IPS-18a (cell line): ENCODE data around the gene LDB2.

Source experiments
- H3K27ac ChIP-seq: one replicate; pipeline ENCODE4 v1.5.1; 2013; ENCODE audit warnings: low read length
- H3K27me3 ChIP-seq: one replicate; pipeline ENCODE4 v1.6.1; 2013; ENCODE audit warnings: mild to moderate bottlenecking, low read length; ENCODE audit not compliant: control insufficient read depth, insufficient read depth
- H3K36me3 ChIP-seq: one replicate; pipeline ENCODE4 v1.6.1; 2013; ENCODE audit warnings: low read depth, low read length; ENCODE audit not compliant: control insufficient read depth
- H3K4me1 ChIP-seq: one replicate; pipeline ENCODE4 v1.6.1; 2013; ENCODE audit warnings: low read depth, low read length; ENCODE audit not compliant: control insufficient read depth
- H3K4me3 ChIP-seq: one replicate; pipeline ENCODE4 v1.5.1; 2013; ENCODE audit warnings: low read length
- H3K9ac ChIP-seq: one replicate; pipeline ENCODE4 v1.6.1; 2013; ENCODE audit warnings: mild to moderate bottlenecking, low read length, moderate library complexity
- H3K9me3 ChIP-seq: one replicate; pipeline ENCODE4 v1.6.1; 2013; ENCODE audit warnings: low read depth, low read length; ENCODE audit not compliant: control insufficient read depth

The LDB2 gene

DNA sequence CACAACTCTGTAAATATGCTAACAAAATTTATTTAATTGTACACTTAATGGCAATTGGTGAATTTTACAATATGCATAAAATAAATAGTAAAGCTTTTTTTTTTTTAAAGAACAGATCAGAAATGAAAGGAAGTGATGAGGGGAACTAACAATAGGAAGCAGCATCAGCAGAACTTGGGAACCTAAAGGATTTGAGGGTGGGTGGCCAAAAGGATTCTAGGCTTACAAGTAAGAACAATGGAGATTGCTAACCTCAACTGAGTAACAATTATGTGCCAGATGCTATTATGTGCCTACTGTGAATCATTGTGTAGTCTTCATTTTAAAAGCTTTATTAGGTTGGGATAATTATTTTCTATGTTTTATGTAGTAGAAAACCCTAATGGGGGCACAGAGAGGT is 185.2 kb downstream of the LDB2 start:
- Histone ChIP-seq H3K9me3 (no peaks in the 10 kb centered on the region), H3K27ac (no peak overlapping the region), H3K27me3 (no peaks in the 10 kb centered on the region), H3K36me3 (no peaks in the 10 kb centered on the region), H3K9ac (no peak overlapping the region), H3K4me3 (no peak overlapping the region), H3K4me1 (no peaks in the 10 kb centered on the region)

DNA sequence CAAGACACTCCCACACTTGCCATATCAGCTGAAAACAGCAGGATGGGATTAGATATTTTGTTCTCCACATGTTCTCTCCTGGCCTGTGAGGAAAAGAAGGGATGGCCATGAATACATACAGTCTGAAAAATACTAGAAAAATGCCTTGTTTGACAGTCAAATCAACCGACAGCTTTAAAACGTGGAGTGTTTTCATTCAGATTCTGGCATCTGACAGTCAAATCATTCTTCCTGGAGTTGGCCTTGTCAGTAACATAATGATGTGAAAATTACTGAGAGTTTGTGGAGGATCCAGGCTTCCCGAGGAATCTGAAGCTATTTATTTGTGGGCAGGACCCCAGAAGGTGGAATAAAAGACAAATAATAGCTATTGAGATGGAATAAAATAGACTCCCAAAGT is 188.2 kb downstream of the LDB2 start:
- Histone ChIP-seq H3K4me3 (no peak overlapping the region), H3K36me3 (no peaks in the 10 kb centered on the region), H3K4me1 (no peaks in the 10 kb centered on the region), H3K27me3 (no peaks in the 10 kb centered on the region), H3K27ac (no peak overlapping the region), H3K9me3 (no peaks in the 10 kb centered on the region), H3K9ac (no peak overlapping the region)

DNA sequence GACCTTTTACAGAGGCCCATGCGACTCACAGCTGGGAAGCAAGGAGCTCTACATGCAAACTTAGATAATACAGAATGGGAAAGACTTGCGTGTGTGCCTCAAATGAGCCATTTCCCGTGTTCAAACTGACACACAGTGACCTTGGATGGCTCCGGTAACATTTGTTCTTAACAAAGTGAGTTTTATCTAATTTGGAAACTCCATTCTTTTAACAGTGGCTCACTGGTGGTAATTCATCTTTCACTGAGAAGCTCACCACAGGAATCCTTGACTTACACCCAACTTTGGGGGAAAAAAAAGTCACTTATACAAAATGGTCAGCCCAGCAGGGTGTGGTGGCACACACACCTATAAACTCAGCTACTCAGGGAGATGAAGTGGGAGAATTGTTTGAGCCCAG is 190.6 kb downstream of the LDB2 start:
- no peaks in the 10 kb centered on the region for H3K36me3 ChIP-seq
- H3K9ac ChIP-seq = no peak overlapping the region
- H3K4me3 ChIP-seq = no peak overlapping the region
- no peaks in the 10 kb centered on the region for H3K4me1 ChIP-seq
- no peaks in the 10 kb centered on the region for H3K9me3 ChIP-seq
- H3K27ac ChIP-seq = no peak overlapping the region
- H3K27me3 ChIP-seq = no peaks in the 10 kb centered on the region

DNA sequence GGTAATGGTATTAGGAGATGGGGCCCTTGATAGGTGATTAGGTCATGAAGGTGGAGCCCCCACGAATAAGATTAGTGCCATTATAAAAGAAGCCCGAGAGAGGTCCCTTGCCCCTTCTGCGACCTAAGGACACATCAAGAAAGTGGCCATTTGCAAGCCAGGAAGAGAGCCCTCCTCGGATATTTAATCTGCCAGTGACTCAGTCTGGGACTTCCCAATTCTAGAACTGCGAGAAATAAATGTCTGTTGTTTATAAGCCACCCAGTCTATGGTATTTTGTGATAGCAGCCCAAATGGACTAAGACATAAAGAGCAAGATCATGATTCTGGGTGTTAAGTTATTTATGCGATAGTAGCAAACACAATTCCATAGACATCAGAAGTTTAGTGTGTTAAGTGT is 192.2 kb downstream of the LDB2 start:
- Histone ChIP-seq H3K27ac (no peak overlapping the region), H3K9ac (no peak overlapping the region), H3K4me3 (no peak overlapping the region), H3K9me3 (no peaks in the 10 kb centered on the region), H3K36me3 (no peaks in the 10 kb centered on the region), H3K27me3 (no peaks in the 10 kb centered on the region), H3K4me1 (no peaks in the 10 kb centered on the region)

DNA sequence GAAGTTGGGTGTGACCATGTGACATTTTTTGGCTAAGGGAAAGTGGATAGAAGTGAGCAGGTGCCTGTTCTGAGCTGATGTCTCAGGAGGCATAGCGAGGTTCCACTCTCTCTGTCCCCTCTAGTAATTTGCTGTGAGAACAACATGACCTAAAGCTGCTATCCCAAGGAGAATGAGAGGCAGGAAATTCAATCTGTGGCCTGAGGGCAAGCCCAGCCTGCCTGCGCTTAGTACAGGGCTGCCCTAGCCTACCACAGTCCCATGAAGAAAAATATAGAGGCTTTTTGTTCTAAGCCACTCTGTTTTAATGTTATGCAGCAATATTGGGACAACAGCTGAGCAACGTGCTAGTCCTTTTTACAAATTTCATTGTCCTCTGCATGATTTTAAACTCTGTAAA is 193.1 kb downstream of the LDB2 start:
- Histone ChIP-seq H3K27me3 (no peaks in the 10 kb centered on the region), H3K9ac (no peak overlapping the region)

DNA sequence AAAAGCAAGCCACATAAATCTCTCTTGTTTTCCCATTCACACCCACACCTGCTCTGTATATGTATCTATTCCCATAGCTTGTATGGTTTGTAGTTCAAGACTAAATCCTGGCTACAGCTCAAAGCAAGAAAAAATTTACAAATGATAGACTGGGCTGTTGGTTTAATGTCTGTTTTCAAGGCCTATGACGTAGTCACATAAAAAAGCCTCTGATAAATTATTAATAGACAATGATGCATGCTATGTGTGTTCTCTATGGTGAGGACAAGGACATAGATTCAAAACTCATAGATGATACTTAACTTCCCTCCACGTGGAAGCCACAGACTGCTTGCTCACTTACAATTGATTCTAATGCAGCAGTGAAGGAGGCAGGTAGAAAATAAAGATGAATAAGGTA is 194.0 kb downstream of the LDB2 start:
- Histone ChIP-seq H3K9me3 (no peaks in the 10 kb centered on the region), H3K4me1 (no peaks in the 10 kb centered on the region), H3K9ac (no peak overlapping the region), H3K4me3 (no peak overlapping the region), H3K27ac (no peak overlapping the region), H3K27me3 (no peaks in the 10 kb centered on the region), H3K36me3 (no peaks in the 10 kb centered on the region)

More for the DNA sequence above, 193.1 kb downstream of the LDB2 start:
- Histone ChIP-seq H3K4me3 (no peak overlapping the region), H3K27ac (no peak overlapping the region), H3K4me1 (no peaks in the 10 kb centered on the region), H3K36me3 (no peaks in the 10 kb centered on the region), H3K9me3 (no peaks in the 10 kb centered on the region)

DNA sequence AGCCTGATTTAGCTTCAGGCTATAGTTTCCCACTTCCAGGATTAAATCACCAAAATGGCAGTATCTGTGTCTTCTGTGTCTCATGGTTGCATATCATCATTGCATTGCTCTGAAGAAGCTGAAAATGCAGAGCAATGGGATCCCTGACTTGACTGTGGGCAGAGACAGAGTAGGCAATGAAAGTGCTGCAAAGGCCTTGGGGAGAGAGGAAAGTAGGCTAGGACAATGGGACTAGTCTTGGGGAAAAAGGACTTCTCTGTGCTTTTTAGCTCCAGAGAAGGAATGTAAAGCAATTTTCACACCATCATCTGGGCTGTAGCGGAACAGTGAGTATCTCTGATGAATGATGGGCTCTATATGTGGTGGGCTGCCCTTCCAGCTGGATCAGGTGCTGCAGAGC is 202.5 kb downstream of the LDB2 start:
- no peak overlapping the region for H3K27ac ChIP-seq
- H3K27me3 ChIP-seq = no peaks in the 10 kb centered on the region
- H3K4me1 ChIP-seq = peaks cover 20% of the 10 kb centered on the region
- no peak overlapping the region for H3K4me3 ChIP-seq
- H3K36me3 ChIP-seq = no peaks in the 10 kb centered on the region
- no peaks in the 10 kb centered on the region for H3K9me3 ChIP-seq
- H3K9ac ChIP-seq = no peak overlapping the region

DNA sequence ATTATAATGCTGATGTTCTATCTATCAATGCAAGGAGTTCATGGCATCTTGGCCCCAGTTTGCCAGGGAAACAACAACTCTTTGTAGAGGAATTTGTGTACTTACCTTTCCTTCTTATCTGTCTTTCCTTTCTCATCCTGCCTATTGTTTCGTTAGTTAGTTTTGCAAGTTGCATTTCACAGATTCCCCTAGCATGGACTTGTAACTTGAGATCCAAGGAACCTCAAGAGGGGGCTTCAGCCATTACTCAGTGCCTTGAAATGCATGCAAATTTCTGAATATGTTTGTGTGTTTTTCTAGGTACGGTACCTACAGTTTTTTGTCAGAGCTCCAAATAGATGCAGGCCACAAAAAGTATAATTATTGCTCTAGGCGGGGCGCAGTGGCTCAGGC is 203.6 kb downstream of the LDB2 start:
- Histone ChIP-seq H3K27ac (no peak overlapping the region), H3K9ac (no peak overlapping the region)

DNA sequence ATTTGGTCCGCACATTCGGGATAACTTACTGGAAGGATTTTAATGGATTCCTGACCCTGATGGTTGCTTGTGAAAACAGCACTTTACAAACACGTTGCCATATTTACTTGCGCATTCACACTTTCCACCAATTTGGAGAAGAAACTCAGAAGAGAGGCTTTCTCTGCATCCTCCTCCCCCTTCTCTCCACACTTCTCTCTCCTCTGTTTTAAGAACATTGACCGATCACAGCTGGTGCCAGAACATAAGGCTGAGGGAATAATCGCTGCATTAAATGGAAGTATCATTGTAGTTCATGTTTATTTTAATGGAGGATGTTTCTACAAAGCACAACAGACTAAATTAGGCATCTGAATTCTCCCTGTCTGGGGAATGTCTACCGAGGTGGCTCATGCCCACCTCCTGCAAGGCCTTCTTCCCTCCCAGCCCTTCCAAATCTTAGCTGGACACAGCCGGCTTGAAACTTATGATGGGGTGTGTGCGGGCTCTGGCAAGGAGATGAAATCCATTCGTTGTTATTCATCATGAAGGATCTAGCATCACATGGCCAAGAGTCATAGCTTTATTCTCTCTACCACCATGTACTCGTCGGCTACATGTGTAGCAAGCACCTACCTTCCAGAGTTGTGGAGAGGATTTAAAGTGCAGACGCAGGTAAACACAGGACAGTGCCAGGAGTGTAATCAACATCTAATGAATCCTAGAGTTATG is 204.1 kb downstream of the LDB2 start:
- Histone ChIP-seq H3K9me3 (no peaks in the 10 kb centered on the region), H3K36me3 (no peaks in the 10 kb centered on the region), H3K27ac (no peak overlapping the region), H3K4me1 (peaks cover 20% of the 10 kb centered on the region), H3K4me3 (no peak overlapping the region), H3K27me3 (no peaks in the 10 kb centered on the region), H3K9ac (no peak overlapping the region)

More for the DNA sequence above, 203.6 kb downstream of the LDB2 start:
- H3K4me1 ChIP-seq = peaks cover 20% of the 10 kb centered on the region
- H3K4me3 ChIP-seq = no peak overlapping the region
- H3K36me3 ChIP-seq = no peaks in the 10 kb centered on the region
- no peaks in the 10 kb centered on the region for H3K27me3 ChIP-seq
- no peaks in the 10 kb centered on the region for H3K9me3 ChIP-seq

DNA sequence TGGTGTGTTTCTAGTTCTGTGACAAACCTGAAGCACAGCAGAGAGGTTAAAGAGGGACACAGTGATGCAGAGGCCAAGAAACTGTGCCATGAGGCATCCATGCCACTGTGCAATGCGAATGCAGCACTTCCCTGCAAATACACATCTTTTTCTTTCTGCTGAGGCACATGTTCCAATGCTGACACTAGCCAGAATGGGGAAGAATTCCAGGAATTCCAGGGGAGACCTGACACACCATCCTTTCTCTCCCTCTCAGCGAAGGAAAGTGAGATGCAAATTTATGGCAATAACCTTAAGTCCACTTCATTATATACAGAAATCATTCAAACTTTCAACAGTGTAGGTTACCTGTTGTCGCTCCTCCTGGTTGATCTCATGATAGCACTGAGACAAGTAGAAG is 204.8 kb downstream of the LDB2 start:
- H3K9me3 ChIP-seq = no peaks in the 10 kb centered on the region
- no peak overlapping the region for H3K4me3 ChIP-seq
- H3K36me3 ChIP-seq = no peaks in the 10 kb centered on the region
- no peak overlapping the region for H3K27ac ChIP-seq
- no peaks in the 10 kb centered on the region for H3K27me3 ChIP-seq
- peaks cover 20% of the 10 kb centered on the region for H3K4me1 ChIP-seq
- no peak overlapping the region for H3K9ac ChIP-seq

DNA sequence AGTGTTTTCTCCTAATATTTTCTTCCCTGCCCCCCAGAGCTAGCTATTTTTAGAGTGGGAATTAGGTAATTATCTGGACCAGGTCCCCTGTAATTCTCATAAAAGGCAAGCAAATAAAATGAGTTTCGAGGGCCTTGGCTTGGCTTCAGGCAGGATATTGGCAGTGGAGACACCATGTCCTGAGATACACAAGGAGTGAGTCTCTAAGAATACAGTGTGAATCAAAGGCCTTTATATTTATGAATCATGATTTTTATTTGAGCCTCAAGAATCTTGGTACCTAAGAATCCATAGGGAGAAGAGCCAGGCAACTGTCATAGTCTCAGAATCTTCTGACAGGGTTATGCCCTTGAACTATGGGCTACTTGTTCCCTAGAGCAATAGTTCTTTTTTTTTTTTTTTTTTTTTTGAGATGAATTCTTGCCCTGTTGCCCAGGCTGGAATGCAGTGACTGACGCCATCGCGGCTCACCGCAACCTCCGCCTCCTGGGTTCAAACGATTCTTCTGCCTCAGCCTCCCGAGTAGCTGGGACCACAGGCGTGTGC is 205.4 kb downstream of the LDB2 start:
- no peak overlapping the region for H3K9ac ChIP-seq
- H3K36me3 ChIP-seq = no peaks in the 10 kb centered on the region
- H3K27me3 ChIP-seq = no peaks in the 10 kb centered on the region
- no peak overlapping the region for H3K4me3 ChIP-seq
- no peaks in the 10 kb centered on the region for H3K9me3 ChIP-seq
- no peak overlapping the region for H3K27ac ChIP-seq
- peaks cover 20% of the 10 kb centered on the region for H3K4me1 ChIP-seq

DNA sequence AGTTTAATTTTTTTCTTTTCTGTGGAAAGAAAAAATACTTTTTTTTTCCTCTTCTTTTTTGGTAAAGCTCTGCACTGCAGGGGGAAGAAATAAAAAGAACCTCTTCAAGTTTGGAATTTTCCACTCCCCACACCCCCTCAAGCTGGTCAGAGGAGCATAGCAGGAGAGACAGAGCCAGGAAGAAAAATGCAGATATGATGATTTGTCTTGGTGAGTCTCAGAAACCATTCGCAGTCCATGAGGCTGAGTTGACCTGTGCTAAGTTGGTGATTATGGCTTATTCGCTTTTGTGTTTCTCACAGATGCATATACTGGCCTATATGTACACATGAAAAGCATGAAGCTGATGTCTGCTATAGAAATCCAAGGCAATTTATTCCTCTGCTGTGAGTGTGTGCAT is 205.9 kb downstream of the LDB2 start:
- Histone ChIP-seq H3K9me3 (no peaks in the 10 kb centered on the region), H3K9ac (no peak overlapping the region), H3K4me1 (peaks cover 20% of the 10 kb centered on the region), H3K27ac (no peak overlapping the region), H3K4me3 (no peak overlapping the region), H3K36me3 (no peaks in the 10 kb centered on the region), H3K27me3 (no peaks in the 10 kb centered on the region)
